Hematopoietic multipotent progenitor cell treated with erythropoietin and hydrocortisone succinate and interleukin-3 and kit ligand, for 6 days (in vitro differentiated cells): ENCODE results near the gene CD63.
A peak's percentile ranks its signal among the peaks of the same experiment; 100 is the strongest.

Experiments used
- DNase-seq: peaks from one replicate; pipeline ENCODE4 v3.0.0-alpha.2; 2015

CD63 gene

DNA sequence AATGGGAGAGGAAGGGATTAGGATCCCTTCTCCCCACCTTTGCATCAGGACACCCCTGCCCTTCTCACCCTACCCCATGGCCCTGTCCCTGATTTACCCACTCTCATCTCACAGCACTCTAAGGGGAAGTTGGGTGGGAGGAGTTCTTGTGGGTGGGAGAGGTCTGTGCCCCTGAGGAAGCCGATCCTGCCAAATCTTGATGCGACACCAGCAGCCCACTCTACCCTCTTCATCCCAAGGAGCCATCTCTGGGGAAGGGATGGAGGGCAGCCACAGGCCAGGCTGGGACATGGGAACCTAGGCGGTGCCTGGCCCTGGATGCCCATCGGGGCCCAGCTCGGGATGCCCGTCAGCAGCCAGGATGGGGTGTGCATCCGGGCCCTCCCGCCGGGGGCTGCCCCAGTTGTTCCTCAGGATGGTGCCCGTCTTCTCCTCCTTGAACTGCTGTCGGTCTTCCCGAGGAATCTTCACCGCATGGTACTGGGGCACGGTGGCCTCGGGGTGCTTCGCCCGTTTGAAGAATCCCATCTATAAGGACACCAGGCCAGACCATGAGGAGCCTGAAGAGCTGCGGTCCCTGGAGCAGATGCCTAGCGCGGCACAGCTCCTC, 43.9 kb downstream of the CD63 start:
- no peak for DNase-seq

DNA sequence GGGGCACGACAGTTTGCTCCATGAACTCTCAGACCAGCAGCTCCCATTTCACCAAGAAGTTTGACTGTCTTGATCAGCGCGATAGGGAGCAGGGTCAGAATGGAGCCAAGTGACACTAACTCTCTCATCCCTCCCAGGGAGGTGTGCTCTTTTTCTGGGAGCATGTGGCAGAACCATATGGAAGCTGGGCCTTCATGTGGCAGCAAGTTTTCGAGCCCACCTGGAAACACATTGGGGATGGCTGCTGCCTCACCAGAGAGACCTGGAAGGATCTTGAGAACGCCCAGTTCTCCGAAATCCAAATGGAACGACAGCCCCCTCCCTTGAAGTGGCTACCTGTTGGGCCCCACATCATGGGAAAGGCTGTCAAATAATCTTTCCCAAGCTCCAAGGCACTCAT, 45.1 kb downstream of the CD63 start:
- no peak for DNase-seq

DNA sequence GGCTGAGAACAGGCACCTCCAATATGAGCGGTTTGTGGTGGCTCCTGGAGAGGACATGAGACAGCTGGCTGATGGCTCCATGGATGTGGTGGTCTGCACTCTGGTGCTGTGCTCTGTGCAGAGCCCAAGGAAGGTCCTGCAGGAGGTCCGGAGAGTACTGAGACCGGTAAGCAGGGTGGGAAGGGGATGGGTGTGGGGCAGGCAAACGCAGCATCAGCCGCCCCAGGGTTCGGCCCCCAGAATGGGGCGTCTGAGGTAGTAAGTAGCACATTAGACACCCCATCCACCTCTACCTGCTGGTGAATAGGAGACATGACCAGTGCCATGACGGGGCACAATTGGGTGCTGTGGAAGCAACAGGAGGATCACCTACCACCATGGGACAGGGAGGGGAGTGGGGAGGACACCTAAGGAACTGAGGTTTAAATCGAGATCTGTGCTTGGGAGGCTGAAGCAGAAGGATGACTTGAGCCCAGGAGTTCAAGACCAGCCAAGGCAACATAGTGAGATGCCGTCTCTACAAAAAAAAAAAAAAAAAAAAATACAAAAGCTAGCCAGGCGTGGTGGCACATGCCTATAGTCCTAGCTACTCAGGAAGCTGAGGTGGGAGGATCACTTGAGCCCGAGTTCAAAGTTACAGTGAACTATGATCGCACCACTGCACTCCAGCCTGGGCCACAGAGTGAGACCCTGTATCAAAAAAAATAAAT, 46.6 kb downstream of the CD63 start:
- no peak for DNase-seq

DNA sequence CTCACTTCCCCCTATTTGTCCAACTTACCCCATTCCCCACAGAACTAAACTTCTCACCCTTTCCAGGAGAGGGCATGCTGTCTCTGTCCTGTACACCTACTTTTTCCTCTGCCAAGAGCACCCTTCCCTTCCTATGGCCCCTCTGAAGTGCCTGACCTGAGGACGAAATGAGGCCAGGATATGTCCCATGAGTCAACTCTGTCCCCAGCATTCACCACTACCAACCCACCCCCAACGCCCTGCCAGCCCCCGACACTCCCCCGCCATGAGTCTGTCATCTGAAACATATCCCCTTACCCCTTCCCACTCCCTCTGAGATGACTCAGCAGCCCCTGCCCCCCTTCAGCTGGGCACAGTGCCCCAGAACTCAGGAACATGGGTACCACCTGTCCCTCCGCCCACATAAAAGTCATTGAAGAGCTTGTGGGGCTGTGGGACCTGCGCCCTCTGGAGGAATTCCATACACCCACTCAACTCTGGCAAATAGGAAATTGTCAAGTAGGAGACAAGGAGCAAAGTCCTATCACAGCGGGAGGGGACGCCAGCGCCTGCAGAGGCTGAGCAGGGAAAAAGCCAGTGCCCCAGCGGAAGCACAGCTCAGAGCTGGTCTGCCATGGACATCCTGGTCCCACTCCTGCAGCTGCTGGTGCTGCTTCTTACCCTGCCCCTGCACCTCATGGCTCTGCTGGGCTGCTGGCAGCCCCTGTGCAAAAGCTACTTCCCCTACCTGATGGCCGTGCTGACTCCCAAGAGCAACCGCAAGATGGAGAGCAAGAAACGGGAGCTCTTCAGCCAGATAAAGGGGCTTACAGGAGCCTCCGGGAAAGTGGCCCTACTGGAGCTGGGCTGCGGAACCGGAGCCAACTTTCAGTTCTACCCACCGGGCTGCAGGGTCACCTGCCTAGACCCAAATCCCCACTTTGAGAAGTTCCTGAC, 47.4 kb downstream of the CD63 start:
- peak; percentile 59 for DNase-seq

DNA sequence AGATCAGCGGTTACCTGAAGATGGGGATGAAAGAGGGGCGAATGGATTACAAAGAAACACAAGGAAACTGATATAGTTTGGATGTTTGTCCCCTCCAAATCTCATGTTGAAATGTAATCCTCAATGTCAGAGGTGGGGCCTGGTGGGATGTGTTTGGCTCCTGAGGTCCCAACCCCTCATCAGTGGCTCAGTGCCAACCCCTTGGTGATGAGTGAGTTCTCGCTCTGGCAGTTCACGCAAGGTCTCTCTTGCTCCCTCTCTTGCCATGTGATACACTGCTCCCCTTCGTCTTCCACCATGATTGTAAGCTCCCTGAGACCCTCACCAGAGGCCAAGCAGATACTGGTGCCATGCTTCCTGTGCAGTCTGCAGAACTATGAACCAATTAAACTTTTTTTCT, 49.1 kb downstream of the CD63 start:
- DNase-seq: no peak

DNA sequence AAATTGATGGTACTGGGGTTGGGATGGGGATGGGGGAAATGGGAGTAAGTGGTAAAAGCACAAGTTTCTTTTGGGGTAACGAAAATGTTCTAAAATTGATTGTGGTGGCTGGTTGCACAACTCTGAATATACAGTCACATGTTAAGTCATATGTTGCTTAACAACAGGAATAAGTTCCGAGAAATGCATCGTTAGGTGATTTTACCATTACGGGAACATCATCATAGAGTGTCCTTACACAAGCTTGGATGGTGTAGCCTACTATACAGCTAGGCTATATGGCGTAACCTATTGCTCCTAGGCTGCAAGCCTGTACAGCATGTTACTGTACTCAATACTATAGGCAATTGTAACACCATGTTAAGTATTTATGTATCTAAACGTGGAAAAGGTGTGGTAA, 52.1 kb downstream of the CD63 start:
- peak; percentile 20 for DNase-seq

DNA sequence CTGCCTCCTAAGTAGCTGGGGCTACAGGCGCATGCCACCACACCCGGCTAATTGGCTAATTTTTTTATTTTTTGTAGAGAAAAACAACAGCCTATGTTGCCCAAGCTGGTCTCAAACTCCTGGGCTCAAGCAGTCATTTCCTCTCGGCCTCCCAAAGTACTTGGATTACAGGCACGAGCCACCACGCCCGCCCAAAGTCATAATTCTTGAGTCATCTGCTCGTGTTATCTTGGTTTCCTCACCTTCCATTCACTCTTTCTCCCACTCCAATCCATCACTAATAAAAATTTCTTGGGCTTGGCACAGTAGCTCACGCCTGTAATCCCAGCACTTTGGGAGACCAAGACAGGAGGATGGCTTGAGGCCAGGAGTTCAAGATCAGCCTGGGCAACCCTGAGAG, 53.1 kb downstream of the CD63 start:
- no peak for DNase-seq
